HG03442 (cell line): Measurements from ENCODE around the gene KISS1R.
"Not testable (repeated sequence)": the region's sequence is repeated elsewhere in the genome, so short reads cannot be mapped to it uniquely, and the experiment has no call there.

Experiments
- ATAC-seq: cut with Tn5 transposase; IDR thresholded peaks from one replicate; pipeline ENCODE4 v1.9.1; 2021; ENCODE audit warnings: mild to moderate bottlenecking, moderate library complexity; ENCODE audit not compliant: unreplicated experiment

KISS1R gene

DNA sequence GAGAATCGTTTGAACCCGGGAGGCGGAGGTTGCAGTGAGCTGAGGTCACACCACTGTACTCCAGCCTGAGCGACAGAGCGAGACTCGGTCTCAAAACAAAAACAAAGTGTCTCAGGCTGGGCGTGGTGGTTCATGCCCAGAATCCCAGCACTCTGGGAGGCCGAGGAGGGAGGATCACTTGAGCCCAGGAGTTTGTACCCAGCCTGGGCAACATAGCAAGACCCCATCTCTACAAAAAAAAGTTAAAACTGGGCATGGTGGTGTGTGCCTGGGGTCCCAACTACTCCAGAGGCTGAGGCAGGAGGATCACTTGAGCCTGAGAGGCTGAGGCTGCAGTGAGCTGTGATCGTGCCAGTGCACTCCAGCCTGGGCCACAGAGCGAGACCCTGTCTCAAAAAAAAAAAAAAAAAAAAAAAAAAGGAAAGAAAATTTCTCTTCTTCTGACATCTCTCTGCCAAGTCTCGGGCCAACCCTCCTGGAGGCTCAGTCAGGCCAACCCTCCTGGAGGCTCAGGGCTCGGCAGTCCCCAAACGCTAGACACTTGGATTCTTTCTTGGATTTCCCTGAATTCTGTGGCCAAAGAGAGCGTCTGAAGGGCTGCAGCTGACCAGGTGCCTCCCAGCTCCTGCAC lies 35.0 kb downstream of the KISS1R start:
- ATAC-seq, result no peak

DNA sequence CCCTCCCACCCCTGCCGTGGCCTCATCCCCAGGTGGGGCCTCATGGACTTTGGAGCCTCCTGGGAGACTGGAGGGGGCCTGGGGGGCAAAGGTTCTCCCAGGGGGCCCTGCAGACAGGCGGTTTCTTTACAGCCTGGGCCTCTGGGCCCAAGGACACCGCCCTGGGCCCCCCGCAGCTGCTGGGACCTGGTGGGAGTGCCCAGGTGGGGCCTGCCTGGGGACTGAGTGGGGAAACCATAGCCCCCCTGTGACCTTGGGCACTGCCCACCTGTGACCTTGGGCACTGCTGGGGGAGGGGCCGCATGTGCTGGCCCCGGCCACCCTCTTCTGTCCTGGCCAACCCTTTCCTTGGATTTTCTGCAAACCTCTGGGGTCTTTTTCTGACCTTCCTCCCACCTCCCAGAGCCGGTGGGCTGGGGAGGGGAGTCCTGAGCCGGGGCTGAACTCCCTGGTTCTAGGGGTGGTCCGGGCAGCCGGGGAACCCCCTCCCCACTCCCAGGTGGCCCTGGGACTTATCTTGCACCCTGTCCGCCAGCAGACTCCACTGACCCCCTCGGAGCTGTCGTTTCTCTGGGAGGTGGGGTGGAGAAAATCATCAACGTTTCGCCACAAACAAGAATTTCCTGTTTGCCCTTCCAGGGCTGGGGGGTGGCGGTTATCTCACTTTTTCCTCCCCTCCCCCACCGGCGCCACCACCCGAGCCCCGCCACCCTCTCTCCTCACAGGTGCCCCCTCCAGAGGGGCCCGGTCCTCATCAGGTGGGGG lies 35.7 kb downstream of the KISS1R start:
- ATAC-seq, result no peak

DNA sequence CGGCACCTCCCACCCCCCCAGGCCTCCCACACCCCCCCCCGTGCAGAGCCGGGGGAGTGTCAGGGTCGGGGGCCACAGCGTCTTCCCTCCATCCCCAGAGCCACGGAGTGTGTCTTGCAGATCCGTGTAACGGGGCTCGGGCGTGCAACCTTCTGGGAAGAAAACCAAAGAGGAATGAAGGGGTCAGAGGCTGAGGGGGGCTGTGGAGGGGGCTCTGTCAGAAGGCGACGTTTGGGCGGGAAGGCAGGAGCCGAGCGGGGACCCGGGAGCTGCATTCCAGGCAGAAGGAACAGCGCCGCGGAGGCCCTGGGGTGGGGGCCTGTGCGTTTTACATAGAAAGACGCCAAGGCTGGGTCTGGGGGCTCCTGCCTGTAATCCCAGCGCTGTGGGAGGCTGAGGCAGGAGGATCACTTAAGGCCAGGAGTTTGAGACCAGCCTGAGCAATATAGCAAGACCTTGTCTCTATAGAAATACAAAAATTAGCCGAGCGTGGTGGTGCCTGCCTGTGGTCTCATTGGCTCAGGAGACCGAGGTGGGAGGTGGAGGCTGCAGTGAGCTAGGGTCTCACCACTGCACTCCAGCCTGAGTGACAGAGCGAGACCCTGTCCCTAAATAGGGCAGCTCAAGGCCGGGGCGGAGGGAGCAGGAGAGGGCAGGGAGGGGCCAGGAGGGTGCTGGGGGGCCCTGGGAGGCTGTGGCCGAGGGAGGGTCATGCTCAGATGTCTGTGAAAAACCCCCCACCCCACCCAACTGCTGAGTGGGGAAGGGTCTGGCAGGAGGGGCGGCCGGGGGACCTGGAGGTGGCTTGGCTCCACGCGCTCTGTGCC lies 36.5 kb downstream of the KISS1R start:
- ATAC-seq, result no peak

DNA sequence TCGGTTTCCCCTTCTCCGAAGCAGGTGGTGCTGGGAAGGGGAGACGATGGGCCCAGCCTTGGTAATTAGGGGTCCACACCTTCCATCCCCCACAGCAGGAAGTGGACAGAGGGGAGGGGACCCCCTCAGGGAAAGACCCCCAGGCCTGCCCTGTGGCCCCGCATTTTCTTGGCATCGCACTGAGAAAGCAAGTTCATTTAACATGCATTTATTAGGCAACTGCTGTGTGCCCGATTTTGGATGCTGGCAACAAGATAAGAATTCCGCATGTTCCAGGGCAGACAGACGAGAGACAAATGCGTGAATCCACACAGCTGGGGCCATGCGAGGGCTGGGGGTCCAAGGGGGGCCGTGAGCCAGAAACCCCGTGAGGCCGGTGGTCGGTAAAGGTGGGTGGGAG lies 37.1 kb downstream of the KISS1R start:
- ATAC-seq, result no peak

DNA sequence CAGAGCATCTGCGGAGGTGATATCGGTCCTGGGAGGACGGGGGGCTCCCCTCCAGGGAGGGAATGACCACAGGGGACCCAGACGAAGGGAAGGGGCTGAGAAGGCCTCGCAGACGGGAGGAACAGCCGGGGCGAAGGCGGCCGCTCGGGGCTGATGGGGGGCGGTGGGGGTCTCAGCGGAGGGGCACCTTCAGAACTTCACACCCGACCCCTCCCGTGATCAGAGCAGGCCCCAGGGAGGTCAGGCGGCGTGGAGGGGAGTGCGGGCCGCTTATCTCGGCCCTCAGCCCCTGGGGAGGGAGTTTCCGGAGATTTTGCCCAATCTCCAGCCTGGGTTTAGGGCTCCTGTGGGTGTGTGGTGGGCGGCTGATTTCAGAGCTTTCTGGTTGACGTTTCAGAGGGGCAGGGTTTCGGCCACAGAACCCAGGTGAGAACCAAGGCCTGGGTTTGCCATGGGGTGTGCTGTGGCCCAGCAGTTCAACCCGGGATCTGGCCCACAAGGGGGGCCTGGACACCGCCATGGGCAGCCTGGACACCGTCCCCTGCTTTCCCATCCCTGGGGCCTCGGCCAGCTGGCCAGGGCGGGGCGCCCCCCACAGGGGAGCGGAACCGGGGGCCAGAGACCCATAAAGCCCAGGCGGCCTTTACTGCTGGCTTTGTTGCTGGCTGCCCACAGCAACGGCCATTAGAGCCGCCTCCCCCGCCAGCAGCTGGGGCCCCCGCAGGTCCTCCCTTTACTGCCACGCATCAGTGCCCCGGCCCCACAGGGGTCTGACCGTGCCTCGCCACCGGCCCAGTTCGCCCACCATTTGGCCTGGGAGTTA lies 37.8 kb downstream of the KISS1R start:
- ATAC-seq, result peak; percentile 57

DNA sequence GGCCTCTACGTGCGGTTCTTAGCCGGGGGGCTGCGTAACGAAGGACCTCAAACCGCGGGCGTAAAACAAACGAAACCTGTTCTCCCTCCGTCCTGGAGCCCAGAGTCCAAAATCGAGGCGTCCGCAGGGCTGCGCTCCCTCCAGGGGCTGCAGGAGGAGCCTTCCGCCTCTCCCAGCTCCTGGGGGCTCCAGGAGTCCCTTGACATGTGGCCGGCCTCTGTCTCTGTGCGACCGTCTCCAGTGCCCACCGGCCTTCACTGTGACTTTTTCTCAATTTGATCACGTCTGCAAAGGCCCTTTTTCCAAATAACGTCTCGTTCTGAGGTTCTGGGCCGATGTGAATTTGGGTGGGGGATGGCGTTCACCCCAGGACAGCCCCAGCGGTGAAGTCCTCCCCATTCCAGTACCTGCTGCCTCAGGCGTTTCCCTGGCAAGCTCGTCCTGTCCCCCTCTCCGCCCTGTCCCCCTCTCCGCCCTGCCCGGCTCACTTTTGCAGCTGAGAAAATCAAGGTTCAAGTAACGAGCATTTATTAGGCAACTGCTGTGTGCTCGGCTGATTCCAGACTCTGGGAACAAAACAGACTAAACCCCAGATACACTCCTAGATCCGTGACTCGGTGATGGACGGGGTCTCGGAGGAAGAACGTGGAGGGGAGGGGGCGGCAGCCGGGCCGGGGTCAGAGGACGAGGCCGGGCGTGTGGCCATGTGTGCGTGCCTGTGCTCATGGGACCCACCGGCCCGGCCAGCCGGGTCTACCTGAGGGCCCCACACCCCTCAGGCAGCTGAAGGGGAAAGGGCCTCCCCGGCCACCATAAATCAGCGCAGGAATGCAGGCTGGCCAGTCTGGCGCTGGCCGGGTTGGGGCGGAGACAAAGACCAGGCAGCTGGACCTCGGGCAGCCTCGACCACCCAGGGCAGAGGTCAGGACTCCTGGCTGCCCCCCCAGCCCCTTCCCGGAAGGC lies 39.0 kb downstream of the KISS1R start:
- no peak for ATAC-seq

DNA sequence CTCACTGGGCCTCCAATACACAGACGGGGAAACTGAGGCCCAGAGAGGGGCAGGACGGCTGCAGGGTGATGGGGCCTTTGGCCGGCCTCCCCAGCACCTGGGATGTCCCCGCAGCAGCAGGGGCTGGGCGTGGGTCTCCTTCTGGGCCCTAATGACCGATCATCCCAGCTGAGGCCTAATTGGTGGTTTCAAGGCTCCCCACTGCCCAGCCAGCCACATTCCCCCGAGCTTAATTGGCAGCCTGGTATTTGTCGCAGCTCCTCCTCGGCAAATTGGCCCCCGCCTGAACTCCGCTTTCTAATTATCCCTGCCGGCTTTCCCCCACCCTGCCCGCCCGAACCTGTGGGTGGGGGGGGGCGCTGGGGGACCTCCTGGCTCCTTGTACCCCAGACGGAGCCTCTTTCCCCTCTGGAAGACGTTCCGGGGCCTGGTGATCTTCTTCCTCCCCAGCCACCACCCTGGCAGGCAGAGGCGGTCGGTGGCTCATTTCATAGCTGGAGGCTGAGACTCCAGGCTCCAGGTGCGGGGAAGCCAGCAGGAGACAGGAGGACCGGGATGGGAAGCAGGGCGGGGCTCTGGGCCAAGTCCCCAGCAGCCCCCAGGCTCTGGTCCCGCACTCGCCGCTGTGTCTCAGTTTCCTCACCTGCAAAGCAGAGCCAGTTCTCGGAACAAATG lies 39.8 kb downstream of the KISS1R start:
- no peak for ATAC-seq

DNA sequence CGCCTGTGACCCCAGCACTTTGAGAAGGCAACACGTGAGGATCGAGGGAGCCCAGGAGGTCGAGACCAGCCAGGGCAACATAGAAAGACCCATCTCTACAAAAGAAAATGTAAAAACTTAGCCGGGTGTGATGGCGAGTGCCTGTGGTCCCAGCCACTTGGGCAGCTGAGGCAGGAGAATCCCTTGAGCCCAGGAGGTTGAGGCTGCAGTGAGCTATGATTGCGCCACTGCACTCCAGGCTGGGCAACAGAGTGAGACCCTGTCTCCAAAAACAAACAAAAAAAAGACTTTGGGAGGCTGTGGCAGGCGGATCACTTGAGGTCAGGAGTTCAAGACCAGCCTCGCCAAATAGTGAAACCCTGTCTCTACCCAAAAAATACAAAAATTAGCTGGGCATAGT lies 40.4 kb downstream of the KISS1R start:
- ATAC-seq, result not testable (repeated sequence)

DNA sequence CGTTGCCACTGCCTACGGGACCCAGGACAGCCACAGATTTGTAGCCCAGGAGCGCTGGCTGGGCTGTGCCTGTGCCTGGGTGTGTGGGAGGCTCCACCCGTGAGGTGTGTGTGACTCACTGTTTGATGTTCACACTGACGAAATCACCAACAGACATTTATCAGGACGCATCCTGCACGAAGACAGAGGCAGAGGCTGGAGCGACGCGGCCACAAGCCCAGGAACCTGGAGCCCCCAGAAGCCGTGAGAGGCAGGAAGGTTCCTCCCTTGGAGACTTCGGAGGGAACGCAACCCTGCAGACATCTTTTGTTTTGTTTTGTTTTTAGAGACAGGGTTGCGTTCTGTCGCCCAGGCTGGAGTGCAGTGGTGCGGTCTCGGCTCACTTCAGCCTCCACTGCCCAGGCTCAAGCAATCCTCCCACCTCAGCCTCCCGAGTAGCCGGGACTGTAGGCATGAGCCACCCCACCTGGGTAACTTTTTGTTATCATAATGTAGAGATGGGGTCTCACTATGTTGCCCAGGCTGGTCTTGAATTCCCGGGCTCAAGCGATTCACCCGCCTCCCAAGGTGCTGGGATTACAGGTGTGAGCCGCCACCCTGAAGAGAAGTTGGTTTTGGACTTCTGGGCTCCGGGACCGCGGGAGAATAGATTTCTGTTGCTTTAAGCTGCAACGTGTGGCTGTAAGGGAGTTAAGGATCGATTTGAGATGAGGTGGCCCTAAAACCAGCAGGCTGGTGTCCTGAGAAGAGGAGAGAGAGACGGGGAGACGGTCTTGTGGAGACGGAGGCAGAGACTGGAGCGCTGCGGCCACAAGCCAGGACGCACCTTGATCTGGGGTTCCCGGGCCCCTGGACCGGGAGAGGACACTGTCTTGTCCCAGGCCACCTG lies 42.1 kb downstream of the KISS1R start:
- ATAC-seq, result no peak

DNA sequence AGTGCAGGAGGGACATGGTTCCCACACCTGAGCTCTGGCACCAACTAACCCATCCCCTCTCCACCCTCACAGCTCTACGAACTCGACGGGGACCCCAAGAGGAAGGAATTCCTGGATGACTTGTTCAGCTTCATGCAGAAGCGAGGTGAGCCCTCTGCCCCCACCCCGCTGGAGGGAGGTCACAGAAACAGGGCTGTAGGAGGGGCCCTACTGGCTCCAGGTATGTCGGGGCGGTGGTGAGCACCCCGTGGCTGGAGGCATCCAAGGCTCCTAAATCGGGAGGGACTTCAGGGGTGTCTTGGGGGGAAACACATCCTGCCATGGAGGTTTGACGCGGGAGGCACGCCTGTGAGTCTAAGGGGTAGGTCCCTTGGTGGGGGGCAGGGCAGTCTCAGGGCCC lies 42.9 kb downstream of the KISS1R start:
- ATAC-seq, result no peak

DNA sequence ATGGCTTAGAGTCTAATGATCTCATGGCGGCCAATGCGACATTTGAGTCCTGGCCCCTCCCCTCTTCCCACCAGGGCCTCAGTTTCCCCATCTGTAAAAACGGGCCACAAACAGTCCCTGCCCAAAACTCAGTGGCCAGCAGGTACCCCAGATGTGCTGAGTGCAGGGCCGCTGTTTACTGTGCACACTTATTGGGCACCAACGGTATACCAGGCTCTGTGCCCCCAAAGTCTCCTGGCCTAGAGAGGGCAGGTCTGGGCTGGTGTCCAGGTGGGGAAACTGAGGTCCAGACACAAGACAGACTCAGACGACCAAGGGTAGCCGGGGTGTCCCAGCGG lies 43.4 kb downstream of the KISS1R start:
- ATAC-seq, result no peak

DNA sequence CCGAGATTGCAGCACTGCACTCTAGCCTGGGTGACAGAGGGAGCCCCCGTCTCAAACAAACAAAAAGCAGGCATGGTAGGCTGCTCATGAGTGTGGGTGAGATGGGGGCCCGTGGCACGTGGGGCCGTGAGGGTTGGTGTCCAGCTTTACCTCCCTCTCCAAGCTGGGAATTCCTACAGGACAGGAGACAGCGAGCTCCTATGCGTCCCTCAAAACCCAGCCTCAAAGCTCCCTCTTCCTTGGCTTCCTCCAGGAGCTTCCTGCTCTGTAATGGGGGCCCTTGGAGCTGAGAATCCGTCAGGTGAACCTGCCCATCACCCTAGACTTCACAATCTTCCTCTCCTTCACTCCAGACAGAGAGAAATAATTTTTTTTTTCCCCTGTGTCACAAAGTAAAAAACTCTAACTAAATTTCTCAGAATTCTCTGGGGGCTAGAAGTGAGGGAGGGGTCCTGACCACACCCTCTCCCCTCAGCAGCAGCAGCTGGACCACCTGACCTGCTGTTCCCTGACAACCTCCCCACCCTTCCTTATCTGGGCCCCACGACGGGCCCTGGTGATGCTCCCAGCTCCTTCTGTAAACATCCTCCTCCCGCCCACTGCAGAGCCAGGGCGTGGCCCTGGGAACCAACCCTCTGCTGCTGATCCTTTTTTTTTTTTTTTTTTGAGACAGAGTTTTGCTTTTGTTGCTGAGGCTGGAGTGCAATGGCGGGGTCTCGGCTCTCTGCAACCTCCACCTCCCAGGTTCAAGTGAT lies 44.9 kb downstream of the KISS1R start:
- no peak for ATAC-seq

DNA sequence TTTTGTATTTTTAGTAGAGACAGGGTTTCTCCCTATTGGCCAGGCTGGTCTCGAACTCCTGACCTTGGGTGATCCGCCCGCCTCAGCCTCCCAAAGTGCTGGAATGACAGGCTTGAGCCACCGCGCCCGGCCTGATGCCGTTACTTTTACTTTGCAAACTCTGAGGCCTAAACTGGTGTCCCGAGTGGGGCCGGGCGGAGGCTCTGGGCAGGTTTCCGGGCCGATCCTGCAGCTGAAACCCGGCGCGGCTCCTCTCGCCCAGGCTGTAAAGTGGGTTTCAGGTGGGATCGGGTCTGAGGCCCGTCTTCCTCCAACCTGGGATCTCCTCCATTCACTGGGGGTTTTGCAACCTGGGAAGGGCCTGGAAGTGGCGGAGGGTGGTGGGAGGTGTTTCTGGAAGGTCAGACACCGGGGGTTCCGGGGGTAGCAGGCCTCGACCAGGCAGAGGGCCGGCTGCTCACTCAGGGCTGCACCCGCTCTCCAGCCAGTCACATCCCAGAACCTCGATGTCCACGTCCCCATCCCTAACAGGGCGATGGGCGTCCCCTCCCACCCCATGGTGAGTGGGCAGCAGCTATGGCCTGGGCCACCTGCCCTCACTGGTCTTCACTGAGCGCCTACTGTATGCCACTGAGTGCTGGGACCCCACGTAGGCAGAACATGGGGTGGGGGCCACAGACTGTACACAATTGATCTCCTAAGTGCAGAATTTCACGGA lies 45.7 kb downstream of the KISS1R start:
- no peak for ATAC-seq

DNA sequence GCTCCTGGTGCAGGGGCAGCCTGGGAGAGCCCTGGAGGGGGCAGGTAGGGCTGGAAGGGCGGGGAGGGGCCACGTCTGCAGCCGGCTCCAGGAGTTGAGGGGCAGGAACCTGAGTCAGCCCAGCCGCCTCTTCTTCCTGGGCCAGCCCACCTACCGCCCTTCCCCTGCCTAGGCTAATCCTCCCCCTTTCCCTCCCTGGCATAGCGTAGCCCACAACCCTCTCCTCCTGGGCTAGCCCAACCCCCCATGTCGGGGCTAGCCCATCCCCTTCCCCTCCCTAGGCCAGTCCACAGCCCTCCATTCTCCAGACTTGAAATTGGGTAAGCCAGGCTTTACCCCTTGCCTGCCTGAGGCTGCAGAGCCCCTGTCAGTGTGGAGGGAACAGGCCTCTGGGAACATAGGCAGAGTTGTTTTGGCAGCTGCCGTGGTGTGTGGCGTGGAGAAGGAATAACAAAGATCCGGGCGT lies 46.4 kb downstream of the KISS1R start:
- no peak for ATAC-seq

DNA sequence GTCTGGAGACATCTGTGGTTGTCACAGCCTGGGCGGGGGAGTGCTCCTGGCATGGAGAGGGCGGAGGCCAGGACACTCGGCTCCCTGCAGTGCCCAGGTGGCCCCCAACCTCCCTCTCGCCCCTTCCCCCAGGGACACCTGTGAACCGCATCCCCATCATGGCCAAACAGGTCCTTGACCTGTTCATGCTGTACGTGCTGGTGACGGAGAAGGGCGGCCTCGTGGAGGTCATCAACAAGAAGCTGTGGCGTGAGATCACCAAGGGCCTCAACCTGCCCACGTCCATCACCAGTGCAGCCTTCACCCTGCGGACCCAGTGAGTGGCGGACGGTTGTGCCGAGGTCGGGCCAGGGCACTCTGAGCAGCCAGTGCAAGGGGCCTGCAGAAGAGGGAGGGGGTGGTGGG lies 47.0 kb downstream of the KISS1R start:
- ATAC-seq, result no peak

DNA sequence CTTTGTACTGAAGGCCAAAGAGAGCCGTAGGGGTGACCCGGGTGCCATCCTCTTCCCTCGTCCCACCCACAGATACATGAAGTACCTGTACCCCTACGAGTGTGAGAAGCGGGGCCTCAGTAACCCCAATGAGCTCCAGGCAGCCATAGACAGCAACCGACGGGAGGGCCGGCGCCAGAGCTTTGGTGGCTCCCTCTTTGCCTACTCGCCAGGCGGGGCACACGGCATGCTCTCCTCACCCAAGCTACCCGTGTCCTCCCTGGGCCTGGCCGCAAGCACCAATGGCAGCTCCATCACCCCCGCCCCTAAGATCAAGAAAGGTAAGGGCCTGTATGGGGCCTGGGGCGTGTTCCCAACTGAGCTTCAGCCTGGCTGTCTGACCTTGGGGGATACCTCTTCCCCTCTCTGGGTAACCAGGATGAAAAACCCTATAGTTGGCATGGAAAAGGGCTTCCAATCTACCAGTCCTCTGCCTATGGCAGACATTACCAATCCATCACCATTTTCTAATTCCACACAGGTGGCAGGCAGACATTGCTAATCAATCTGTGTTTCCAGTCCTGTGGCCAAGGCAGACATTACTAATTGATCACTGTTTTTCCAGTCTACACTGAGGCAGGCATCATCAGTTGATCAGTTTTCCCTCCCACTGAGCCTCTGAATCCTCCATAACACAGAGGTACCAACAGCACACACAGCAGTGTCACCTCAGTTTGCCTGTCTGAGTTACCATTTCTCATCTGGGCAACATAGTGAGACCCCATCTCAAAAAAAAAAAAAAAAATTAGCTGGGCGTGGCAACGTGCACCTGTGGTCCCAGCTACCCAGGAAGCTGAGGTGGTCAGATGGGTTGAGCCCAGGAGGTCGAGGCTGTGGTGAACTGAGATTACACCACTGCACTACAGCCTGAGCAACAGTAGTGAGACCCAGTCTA lies 47.9 kb downstream of the KISS1R start:
- ATAC-seq, result no peak
